ENCODE measurements around the gene GTF2IRD1.

GTF2IRD1 gene

DNA sequence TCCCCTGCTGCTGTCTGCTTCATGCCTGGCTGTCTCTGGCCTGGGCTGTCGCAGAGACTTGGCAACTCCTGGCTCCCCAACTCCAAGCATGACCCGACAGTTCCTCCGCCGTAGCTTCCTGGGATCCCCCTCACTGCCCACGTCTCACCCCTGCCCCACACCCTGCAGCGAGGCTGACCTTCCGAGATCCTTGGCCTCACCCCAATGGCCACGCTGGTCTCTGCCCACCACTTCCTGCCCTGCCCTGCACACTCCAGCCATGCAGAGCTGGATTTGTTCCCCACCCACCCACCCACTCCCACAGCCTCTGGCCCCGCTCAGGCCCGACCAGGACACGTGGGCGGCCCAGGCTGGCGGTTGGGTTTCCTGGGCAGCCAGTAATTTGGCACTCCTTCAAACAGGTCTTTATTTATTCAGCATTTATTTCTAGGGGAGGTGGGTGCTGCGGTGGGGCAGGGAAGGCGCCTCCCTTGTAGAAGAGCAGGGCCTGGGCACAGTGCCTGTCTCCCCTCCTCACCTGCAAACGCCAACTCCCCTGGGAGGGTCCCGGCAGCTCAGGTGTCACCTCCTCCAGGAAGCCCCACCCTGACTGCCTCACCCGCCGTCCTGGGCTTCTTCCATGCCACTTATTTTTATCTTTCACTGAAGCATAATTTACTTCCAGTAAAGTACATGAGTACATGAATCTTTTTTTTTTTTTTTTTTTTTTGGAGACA is 25.5 kb downstream of the GTF2IRD1 start:
- no peaks in the 10 kb centered on the region for H3K4me1 ChIP-seq (ENCODE audit: insufficient read depth, low read length, severe bottlenecking)
- no peaks in the 10 kb centered on the region for H3K79me2 ChIP-seq (ENCODE audit: insufficient read depth, low read length)
- H3K9ac ChIP-seq (ENCODE audit: low read length), result no peak overlapping the region
- no peaks in the 10 kb centered on the region for H3K9me3 ChIP-seq (ENCODE audit: low read length)
- no peak overlapping the region for H3K4me3 ChIP-seq (ENCODE audit: low read depth, low read length, poor library complexity, severe bottlenecking)
- H3K4me2 ChIP-seq (ENCODE audit: low read length), result no peak overlapping the region
- H4K20me1 ChIP-seq (ENCODE audit: insufficient read depth, low read length), result no peaks in the 10 kb centered on the region
- TF ChIP-seq EZH2 (IDR thresholded peaks at IDR 0.05; ENCODE audit: borderline replicate concordance, low read length), result no peak
- TF ChIP-seq, protein P1, sequence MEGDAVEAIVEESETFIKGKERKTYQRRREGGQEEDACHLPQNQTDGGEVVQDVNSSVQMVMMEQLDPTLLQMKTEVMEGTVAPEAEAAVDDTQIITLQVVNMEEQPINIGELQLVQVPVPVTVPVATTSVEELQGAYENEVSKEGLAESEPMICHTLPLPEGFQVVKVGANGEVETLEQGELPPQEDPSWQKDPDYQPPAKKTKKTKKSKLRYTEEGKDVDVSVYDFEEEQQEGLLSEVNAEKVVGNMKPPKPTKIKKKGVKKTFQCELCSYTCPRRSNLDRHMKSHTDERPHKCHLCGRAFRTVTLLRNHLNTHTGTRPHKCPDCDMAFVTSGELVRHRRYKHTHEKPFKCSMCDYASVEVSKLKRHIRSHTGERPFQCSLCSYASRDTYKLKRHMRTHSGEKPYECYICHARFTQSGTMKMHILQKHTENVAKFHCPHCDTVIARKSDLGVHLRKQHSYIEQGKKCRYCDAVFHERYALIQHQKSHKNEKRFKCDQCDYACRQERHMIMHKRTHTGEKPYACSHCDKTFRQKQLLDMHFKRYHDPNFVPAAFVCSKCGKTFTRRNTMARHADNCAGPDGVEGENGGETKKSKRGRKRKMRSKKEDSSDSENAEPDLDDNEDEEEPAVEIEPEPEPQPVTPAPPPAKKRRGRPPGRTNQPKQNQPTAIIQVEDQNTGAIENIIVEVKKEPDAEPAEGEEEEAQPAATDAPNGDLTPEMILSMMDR (IDR thresholded peaks at IDR 0.05; ENCODE audit: low read length), result no peak
- H3K9me2 ChIP-seq (ENCODE audit: low read depth, low read length), result no peaks in the 10 kb centered on the region
- H2AFZ ChIP-seq (ENCODE audit: low read length), result no peak overlapping the region
- H3K27ac ChIP-seq (ENCODE audit: low read depth, low read length, poor library complexity, severe bottlenecking), result no peak overlapping the region
- peaks cover 8% of the 10 kb centered on the region; the same call in 1 of the 2 replicates for H3K27me3 ChIP-seq (ENCODE audit: insufficient read depth, low read length)
- H3K36me3 ChIP-seq (ENCODE audit: insufficient read depth, low read length), result no peaks in the 10 kb centered on the region
- no peaks in the 10 kb centered on the region for H3F3A ChIP-seq (ENCODE audit: insufficient read depth, low read length)

DNA sequence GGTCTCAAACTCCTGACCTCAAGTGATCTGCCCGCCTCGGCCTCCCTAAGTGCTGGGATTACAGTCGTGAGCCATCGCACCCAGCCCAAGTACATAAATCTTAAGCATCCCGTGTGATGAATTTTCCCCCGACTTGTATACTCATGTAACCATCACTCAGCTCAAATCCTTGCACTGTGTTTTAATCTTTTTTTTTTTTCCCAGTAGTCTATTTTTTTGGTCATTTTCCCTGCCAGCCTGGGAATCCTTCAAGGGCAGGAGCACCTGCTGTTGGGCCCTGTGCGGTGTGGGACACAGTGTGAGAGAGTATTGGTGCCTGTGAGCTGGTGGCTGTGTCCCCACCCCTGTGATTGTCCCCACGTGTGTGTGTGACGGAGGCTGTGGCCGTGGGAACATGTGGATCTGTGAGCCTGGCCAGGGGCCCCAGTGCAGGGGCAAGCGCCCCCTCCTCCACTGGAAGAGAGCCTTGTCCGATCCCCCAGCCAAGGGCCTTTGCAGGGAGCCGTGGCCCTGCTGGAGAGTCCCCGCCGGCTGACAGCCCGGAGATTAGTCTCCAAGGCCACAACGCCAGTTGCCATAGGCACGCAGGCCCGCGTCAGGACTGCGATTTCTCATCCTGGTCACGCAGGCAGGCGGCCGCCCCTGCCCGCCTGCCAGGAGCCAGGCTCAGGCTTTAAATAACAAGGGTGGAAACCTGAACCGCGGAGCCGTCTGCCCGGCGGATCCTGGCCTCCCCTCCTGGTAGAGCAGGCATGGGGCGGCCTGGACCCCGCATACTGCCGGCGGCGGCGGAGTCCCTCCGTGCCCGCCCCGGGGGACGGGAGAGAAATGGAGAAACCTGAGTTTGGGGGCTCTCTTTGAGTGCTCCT is 26.5 kb downstream of the GTF2IRD1 start:
- Histone ChIP-seq H2AFZ (ENCODE audit: low read length) (no peak overlapping the region), H3K36me3 (ENCODE audit: insufficient read depth, low read length) (no peaks in the 10 kb centered on the region), H3K9me2 (ENCODE audit: low read depth, low read length) (no peaks in the 10 kb centered on the region), H3K9me3 (ENCODE audit: low read length) (no peaks in the 10 kb centered on the region), H3K27ac (ENCODE audit: low read depth, low read length, poor library complexity, severe bottlenecking) (no peak overlapping the region), H3F3A (ENCODE audit: insufficient read depth, low read length) (no peaks in the 10 kb centered on the region), H3K4me3 (ENCODE audit: low read depth, low read length, poor library complexity, severe bottlenecking) (no peak overlapping the region), H3K27me3 (ENCODE audit: insufficient read depth, low read length) (peaks cover 8% of the 10 kb centered on the region; the same call in 1 of the 2 replicates), H3K4me2 (ENCODE audit: low read length) (no peak overlapping the region), H3K79me2 (ENCODE audit: insufficient read depth, low read length) (no peaks in the 10 kb centered on the region), H3K4me1 (ENCODE audit: insufficient read depth, low read length, severe bottlenecking) (no peaks in the 10 kb centered on the region), H4K20me1 (ENCODE audit: insufficient read depth, low read length) (no peaks in the 10 kb centered on the region), H3K9ac (ENCODE audit: low read length) (no peak overlapping the region)
- TF ChIP-seq, protein P1 (IDR thresholded peaks at IDR 0.05; ENCODE audit: low read length), result no peak

DNA sequence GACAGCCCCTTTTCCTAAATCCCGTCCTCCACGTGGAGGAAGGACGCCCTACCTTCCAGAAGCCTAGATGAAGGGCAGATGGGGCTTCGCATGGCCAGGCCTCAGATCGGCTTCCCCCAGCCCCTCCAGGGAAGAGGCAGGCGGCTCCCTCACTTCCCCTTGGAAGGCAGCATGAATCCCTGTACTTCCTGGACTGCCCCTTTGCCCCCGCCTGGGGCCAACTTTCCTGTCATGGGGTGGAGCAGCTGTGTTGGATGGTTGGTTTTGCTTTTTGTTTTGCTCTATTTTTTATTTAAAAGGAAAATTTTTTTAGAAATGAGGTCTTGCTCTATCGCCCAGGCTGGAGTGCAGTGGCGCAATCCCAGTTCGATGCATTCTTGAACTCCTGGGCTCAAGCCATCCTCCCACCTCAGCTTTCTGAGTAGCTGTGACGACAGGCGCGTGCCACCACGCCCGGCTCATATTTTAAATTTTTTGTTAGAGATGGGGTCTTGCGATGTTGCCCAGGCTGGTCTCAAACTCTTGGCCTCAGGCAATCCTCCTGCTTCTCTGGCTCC is 27.2 kb downstream of the GTF2IRD1 start:
- TF ChIP-seq, protein P1 (IDR thresholded peaks at IDR 0.05; ENCODE audit: low read length), result no peak
- TF ChIP-seq EZH2 (IDR thresholded peaks at IDR 0.05; ENCODE audit: borderline replicate concordance, low read length), result no peak
- Histone ChIP-seq H4K20me1 (ENCODE audit: insufficient read depth, low read length) (no peaks in the 10 kb centered on the region), H3K4me3 (ENCODE audit: low read depth, low read length, poor library complexity, severe bottlenecking) (no peak overlapping the region), H3K4me2 (ENCODE audit: low read length) (no peak overlapping the region), H3K27ac (ENCODE audit: low read depth, low read length, poor library complexity, severe bottlenecking) (no peak overlapping the region), H3K79me2 (ENCODE audit: insufficient read depth, low read length) (no peaks in the 10 kb centered on the region), H3K36me3 (ENCODE audit: insufficient read depth, low read length) (no peaks in the 10 kb centered on the region), H3K9ac (ENCODE audit: low read length) (no peak overlapping the region), H3K27me3 (ENCODE audit: insufficient read depth, low read length) (peaks cover 8% of the 10 kb centered on the region; the same call in 1 of the 2 replicates), H2AFZ (ENCODE audit: low read length) (no peak overlapping the region), H3F3A (ENCODE audit: insufficient read depth, low read length) (no peaks in the 10 kb centered on the region), H3K9me2 (ENCODE audit: low read depth, low read length) (no peaks in the 10 kb centered on the region), H3K4me1 (ENCODE audit: insufficient read depth, low read length, severe bottlenecking) (no peaks in the 10 kb centered on the region), H3K9me3 (ENCODE audit: low read length) (no peaks in the 10 kb centered on the region)
